ENCODE measurements around the gene EGLN2.
A peak's percentile ranks its signal among the peaks of the same experiment; 100 is the strongest.
"Not testable (repeated sequence)": the region's sequence is repeated elsewhere in the genome, so short reads cannot be mapped to it uniquely, and the experiment has no call there.

Gene EGLN2

GRCh38 chr19:40776932-40777644 lies 21.9 kb upstream of the EGLN2 start:
- peak; percentile 85 for DNase-seq (ENCODE audit: low read depth)

GRCh38 chr19:40777645-40777936 lies 21.4 kb upstream of the EGLN2 start:
- DNase-seq (ENCODE audit: low read depth) = no peak

DNA sequence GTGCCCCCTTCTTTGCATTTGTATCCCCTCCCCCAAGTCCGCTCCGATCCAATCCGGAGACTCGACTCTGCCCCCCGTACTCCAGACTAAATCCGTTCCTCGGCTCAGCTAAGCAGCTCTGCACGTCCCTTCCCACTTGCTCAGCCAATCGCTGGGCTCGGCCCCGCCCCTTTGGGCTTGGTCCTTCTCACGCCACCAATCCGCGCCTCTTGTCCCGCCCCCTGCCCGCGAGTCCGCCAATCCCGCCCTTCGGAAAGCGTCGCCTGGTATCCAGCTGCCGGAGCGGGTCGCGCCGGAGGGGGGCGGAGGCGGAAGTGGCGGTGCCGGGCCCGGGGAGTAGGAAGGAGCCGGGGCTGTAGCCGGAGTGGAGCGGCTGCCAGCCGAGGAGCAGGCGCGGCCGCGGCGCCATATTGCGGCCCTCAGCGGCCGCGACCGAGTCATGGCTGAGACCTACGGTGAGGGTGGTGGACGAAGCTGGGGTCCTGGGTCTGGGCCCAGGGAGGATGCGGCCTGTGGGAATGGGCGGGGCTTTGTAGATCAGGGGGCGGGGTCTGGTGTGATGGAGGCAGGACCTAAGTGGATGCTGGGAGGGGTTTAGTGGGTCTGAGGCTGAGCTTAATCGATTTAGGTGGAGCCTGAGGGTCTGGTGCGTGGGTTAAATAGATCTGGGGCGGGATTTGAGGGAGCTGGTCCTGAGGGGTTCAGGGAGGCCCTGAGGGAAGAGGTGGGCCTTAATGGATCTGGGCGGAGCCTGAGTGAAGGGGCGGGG lies 20.9 kb upstream of the EGLN2 start, which contains the start of gene RAB4B:
TSS of gene RAB4B (plus strand) at position 311 of the 769 bp plus-strand sequence. CDS start at position 440, 129 bp downstream.
- DNase-seq (ENCODE audit: low read depth) = peak; percentile 99

DNA sequence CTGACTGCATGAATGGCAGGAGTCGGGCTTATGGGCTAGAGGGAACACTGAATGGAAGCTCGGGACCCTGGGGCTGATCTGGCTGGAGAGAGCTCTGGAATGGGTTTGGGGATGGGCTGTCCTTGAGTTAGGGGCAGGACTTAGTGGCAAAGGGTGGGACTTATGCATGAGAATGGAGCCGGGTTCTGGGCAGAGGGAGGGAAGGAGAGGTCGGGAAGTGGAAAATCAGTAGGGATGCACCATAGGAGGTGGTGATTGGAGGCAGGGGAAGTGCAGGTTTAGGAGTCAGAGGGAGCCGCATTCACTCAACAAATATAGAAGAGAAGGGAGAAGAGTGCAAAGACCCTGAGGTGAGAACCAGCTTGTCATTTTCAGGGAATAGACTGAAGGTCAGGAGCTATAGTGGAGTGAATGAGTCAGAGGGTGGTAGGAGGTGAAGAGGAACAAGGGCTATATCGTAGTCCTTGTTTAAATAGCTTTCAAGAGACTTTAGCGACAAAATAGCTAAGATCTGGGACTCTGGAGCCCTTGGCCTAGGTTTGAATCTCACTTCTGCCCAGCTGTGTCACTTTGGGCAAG lies 20.2 kb upstream of the EGLN2 start:
- no peak for DNase-seq (ENCODE audit: low read depth)

DNA sequence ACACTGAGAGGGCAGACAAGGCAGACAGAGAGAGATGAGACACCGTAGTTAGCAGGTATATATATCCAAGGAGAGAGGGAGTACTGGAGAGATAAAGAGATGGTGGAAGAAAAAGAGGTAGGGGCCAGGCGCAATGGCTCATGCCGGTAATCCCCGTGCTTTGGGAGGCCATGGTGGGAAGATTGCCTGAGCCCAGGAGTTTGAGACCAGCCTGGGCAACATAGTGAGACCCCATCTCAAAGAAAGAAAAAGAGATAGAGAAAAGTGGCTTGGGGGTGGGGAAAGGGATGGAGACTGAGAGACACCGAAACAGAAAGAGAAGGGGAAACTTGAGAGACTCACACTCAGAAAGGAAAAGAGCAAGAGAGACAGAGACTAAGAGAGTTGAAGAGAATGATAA lies 18.4 kb upstream of the EGLN2 start:
- no peak for DNase-seq (ENCODE audit: low read depth)

- no peak for DNase-seq (ENCODE audit: low read depth)
These were observed 17.9 kb upstream of the EGLN2 start for GRCh38 chr19:40781140-40781539.

DNA sequence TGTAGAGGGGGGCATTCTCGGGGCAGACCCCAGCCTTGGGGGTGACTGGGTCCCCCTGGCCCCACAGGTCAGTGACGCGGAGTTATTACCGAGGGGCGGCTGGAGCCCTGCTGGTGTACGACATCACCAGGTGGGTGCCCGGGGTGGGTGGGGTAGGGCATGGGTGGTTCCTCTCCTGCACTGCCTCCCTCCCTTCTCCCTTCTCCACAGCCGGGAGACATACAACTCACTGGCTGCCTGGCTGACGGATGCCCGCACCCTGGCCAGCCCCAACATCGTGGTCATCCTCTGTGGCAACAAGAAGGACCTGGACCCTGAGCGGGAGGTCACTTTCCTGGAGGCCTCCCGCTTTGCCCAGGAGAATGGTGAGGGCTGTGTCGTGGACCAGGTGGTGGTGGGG lies 15.3 kb upstream of the EGLN2 start:
- DNase-seq (ENCODE audit: low read depth) = no peak

DNA sequence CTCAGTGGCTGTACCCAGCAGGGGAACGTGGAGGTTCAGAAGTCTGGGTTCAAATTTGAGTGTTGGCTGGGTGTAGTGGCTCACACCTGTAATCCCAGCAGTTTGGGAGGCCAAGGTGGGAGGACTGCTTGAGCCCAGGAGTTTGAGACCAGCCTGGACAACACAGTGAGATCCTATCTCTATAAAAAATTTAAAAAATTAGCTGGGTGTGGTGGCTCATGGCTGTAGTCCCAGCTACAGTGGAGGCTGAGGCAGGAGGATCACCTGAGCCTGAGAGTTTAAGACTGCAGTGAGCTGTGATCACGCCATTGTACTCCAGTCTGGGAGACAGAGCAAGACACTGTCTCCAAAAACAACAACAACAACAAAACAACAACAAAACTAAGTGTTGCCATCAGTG lies 14.8 kb upstream of the EGLN2 start:
- not testable (repeated sequence) for DNase-seq (ENCODE audit: low read depth)

DNA sequence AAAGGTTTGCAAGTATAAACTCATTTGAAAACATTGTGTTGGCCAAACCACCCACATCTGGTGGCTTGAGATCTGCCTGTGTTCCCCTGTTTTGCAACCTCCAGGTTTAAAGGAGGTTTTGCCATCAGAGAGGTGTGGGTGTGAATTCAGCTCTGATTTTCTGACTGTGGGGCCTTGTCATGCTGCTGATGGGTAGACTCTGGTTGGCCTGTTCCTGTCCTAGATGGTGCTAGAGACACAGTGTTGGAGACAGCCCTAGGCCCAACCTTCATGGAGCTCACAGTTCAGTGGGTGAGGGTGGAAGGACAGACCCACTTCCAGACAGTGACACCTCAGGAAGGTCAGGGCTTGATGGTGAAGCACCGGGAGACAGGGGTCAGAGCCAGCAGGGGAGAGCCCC lies 13.5 kb upstream of the EGLN2 start:
- no peak for DNase-seq (ENCODE audit: low read depth)

GRCh38 chr19:40786060-40787037 lies 12.6 kb upstream of the EGLN2 start:
- DNase-seq (ENCODE audit: low read depth) = no peak

DNA sequence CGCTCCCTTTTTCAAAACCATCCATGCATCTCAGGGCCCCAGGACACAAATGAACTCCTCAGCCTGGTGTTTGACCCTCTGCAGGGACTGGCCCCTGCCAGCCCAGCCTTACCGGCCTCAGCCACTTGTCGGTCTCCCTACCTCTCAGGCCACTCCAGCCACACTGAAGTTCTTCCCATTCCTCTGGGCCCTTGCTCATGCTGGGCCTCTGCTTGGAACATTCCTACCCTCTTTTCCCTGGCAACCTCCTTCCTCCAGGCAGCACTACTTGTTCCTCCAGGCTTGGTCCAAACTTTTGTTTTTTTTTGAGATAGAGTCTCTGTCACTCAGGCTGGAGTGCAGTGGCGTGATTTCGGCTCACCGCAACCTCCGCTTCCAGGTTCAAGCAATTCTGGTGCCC lies 7.6 kb upstream of the EGLN2 start:
- no peak for DNase-seq (ENCODE audit: low read depth)

DNA sequence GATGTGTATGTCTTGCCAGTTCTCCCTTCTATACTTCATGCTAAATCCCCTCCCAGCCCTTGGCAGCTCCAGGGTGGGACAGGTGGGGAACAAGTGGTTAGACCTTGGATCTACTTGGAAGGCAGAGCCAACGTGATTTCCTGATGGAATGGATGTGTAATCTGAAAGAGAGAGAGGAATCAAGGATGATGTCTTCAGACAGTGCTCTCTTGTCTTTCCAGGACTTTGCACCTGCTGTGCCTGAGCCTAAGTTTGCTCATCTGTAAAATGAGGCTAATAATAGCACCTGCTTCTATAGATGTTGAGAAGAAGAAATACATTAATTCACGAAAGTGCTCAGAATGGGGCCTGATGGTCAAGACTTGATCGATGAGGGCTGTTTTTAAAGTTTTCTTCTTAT lies 7.0 kb upstream of the EGLN2 start:
- no peak for DNase-seq (ENCODE audit: low read depth)

DNA sequence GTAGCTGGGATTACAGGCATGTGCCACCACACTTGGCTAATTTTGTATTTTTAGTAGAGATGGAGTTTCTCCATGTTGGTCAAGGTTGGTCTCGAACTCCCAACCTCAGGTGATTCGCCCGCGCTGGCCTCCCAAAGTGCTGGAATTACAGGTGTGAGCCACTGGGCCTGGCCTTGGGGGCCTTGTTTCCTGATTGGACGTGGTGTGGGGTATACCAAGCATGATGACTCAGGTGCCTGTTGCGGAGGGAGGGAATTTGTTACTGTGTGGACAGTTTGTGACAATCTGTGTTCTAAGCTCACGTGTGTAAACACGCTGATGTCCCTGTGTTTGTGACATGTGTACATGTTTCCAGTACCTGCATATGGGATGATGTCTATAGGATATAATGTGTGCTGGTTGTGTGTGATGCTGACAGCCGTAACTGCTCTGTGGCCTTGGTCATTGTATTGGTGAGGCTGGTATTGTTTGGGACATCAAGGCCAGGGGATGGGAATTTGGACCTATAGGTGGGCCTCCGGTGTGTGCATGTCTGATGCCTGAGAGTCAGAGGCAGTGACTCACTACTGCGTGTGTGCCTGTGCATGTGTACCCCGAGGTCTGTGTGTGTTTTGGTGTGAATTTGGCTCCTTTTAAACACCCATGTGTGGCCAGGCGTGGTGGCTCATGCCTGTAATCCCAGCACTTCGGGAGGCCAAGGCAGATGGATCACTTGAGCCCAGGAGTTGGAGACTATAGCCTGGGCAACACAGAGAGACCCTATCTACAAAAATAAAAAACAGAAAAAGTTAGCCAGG lies 1.6 kb upstream of the EGLN2 start:
- no peak for DNase-seq (ENCODE audit: low read depth)

GRCh38 chr19:40797963-40798682 lies 868 bp upstream of the EGLN2 start:
- DNase-seq (ENCODE audit: low read depth) = peak; percentile 32

- no peak for DNase-seq (ENCODE audit: low read depth)
These were observed 757 bp downstream of the EGLN2 start for GRCh38 chr19:40799558-40800338.

DNA sequence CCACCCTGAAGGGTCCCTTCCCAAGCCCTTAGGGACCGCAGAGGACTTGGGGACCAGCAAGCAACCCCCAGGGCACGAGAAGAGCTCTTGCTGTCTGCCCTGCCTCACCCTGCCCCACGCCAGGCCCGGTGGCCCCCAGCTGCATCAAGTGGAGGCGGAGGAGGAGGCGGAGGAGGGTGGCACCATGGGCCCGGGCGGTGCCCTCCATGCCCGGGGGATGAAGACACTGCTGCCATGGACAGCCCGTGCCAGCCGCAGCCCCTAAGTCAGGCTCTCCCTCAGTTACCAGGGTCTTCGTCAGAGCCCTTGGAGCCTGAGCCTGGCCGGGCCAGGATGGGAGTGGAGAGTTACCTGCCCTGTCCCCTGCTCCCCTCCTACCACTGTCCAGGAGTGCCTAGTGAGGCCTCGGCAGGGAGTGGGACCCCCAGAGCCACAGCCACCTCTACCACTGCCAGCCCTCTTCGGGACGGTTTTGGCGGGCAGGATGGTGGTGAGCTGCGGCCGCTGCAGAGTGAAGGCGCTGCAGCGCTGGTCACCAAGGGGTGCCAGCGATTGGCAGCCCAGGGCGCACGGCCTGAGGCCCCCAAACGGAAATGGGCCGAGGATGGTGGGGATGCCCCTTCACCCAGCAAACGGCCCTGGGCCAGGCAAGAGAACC lies 1.5 kb downstream of the EGLN2 start:
- no peak for DNase-seq (ENCODE audit: low read depth)

DNA sequence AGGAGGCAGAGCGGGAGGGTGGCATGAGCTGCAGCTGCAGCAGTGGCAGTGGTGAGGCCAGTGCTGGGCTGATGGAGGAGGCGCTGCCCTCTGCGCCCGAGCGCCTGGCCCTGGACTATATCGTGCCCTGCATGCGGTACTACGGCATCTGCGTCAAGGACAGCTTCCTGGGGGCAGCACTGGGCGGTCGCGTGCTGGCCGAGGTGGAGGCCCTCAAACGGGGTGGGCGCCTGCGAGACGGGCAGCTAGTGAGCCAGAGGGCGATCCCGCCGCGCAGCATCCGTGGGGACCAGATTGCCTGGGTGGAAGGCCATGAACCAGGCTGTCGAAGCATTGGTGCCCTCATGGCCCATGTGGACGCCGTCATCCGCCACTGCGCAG lies 2.0 kb downstream of the EGLN2 start:
- DNase-seq (ENCODE audit: low read depth) = no peak

GRCh38 chr19:40801426-40802299 lies 2.7 kb downstream of the EGLN2 start:
- no peak for DNase-seq (ENCODE audit: low read depth)
